Measurements from ENCODE around the gene OPN5. TPM values are rescaled to one million over a fixed set of nuclear protein-coding genes. Genes with fewer than 3 reads are reported as not detected.

Gene OPN5
- total RNA-seq, 1 donor from 2014 or later = not detected

DNA sequence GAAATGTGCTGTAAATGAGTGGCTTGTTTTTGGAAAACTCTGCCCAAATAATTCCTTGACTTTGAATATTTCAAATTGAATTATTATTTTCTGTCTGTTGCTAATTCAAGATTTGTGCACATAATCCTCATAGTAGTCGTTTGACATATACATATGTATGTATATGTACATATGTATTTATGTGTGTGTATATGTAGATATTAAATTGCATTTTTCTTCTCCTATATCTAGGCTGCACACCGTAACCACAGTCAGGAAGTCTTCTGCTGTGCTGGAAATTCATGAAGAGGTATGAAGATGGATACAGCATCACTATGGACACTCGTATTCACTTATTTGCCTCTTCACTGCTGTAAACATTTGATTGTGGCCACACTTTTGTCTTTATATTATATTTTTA, 29.6 kb downstream of the OPN5 start:
- ChIA-PET POLR2A (no interaction called here), CTCF (no interaction called here)
- TF ChIP-seq, protein P1, sequence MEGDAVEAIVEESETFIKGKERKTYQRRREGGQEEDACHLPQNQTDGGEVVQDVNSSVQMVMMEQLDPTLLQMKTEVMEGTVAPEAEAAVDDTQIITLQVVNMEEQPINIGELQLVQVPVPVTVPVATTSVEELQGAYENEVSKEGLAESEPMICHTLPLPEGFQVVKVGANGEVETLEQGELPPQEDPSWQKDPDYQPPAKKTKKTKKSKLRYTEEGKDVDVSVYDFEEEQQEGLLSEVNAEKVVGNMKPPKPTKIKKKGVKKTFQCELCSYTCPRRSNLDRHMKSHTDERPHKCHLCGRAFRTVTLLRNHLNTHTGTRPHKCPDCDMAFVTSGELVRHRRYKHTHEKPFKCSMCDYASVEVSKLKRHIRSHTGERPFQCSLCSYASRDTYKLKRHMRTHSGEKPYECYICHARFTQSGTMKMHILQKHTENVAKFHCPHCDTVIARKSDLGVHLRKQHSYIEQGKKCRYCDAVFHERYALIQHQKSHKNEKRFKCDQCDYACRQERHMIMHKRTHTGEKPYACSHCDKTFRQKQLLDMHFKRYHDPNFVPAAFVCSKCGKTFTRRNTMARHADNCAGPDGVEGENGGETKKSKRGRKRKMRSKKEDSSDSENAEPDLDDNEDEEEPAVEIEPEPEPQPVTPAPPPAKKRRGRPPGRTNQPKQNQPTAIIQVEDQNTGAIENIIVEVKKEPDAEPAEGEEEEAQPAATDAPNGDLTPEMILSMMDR (IDR thresholded peaks at IDR 0.05) = no peak
- H3K27me3 Mint-ChIP-seq = peaks cover 3% of the 10 kb centered on the region
- ATAC-seq (ENCODE audit: low read depth) (no peak), DNase-seq (no peak)
- intact Hi-C loops (cut with micrococcal nuclease) = no loop called here
- H3K27ac Mint-ChIP-seq = no peak overlapping the region
- H3K4me3 Mint-ChIP-seq = no peak overlapping the region
- no peaks in the 10 kb centered on the region for H3K4me1 Mint-ChIP-seq
- no peaks in the 10 kb centered on the region for H3K9me3 Mint-ChIP-seq
- no peaks in the 10 kb centered on the region for H3K36me3 Mint-ChIP-seq (ENCODE audit: low read depth)

DNA sequence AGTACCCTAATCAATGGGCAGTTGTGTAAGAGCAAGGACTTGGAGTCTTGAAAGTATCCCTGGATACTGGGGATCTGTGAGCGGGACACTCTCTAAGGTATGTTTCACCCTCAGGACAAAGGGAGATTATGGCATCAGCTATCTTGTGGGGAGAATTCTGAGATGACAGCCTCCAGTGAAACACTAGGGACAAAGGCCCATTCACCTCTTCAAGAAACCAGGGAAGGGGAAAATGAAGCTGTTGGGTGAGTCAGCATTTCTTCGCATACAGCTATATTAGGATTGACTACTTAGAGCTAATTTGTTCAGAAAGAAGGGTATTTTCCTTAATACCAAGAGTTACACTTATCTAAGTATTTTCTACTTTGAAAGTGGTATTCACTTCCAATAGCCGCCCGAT, 35.9 kb downstream of the OPN5 start:
- H3K27me3 Mint-ChIP-seq = peaks cover 10% of the 10 kb centered on the region
- H3K27ac Mint-ChIP-seq = no peak overlapping the region
- ChIA-PET POLR2A (no interaction called here), CTCF (no interaction called here)
- intact Hi-C loops (cut with micrococcal nuclease) = no loop called here
- DNase-seq = no peak
- no peaks in the 10 kb centered on the region for H3K36me3 Mint-ChIP-seq (ENCODE audit: low read depth)
- H3K4me3 Mint-ChIP-seq = no peak overlapping the region
- H3K4me1 Mint-ChIP-seq = no peaks in the 10 kb centered on the region
- no peaks in the 10 kb centered on the region for H3K9me3 Mint-ChIP-seq
- TF ChIP-seq, protein P1 (IDR thresholded peaks at IDR 0.05) = no peak
- no peak for ATAC-seq (ENCODE audit: low read depth)

DNA sequence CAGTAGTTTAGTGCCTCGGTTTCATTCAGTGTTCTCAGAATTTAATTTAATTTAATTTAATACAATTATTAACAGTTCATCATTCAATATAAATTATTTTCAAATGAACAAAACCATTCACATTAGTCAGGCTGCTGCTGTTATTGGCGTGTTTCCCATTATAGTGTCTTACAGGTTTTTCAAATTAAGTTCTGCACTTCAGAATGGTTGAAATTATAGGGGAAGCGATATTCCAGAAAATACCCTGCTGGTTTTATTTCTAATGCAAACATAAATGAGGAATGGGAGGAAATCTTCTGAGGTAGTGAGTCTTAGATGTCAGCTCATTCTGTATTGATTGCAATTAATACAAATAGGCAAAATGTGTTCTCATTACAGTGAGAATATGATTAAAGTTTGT, 37.6 kb downstream of the OPN5 start:
- H3K4me1 Mint-ChIP-seq = no peaks in the 10 kb centered on the region

DNA sequence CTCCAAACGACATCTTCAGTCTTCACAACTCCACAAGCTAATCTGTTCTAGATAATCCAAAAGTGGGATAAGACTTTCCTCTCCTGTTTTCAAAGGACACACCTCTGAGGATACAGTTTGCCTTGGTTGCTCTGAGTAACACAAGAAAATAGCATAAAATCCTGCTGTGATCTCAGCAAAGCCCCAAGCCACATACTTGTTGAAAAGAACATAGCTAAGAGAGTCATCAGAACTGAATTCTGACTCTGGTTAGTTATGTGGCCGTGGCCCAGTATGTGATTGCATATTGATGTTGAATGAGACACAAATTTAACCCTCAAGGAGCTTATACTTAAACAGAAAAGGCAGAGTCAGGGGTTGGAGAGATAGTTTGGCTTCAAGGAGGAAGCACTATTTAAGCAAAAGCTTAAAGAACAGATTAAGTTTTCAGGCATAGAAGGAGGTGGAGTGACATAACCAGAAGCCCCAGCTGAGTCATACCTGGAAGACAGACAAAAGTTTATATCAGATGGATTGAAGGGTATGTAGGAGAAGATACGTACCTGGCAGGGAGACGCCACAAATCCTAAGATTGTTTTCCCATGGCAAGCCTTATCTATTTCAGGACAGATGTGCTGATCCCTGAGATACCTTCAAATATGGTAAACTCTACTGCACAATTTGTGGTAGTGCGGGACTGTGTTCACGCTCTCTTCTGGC, 41.2 kb downstream of the OPN5 start:
- ChIA-PET CTCF (no interaction called here), POLR2A (no interaction called here)
- DNase-seq = no peak
- TF ChIP-seq, protein P1 (IDR thresholded peaks at IDR 0.05) = no peak
- H3K27ac Mint-ChIP-seq = no peak overlapping the region
- intact Hi-C loops (cut with micrococcal nuclease) = no loop called here
- peaks cover 9% of the 10 kb centered on the region for H3K27me3 Mint-ChIP-seq
- no peaks in the 10 kb centered on the region for H3K9me3 Mint-ChIP-seq
- H3K4me1 Mint-ChIP-seq = no peaks in the 10 kb centered on the region
- no peaks in the 10 kb centered on the region for H3K36me3 Mint-ChIP-seq (ENCODE audit: low read depth)
- H3K4me3 Mint-ChIP-seq = no peak overlapping the region
- no peak for ATAC-seq (ENCODE audit: low read depth)

More for the DNA sequence above, 37.6 kb downstream of the OPN5 start:
- H3K9me3 Mint-ChIP-seq = no peaks in the 10 kb centered on the region
- no peak for DNase-seq
- CTCF ChIA-PET = no interaction called here
- TF ChIP-seq, protein P1 (IDR thresholded peaks at IDR 0.05) = no peak
- intact Hi-C loops (cut with micrococcal nuclease) = no loop called here
- peaks cover 12% of the 10 kb centered on the region for H3K27me3 Mint-ChIP-seq
- H3K27ac Mint-ChIP-seq = no peak overlapping the region
- H3K36me3 Mint-ChIP-seq (ENCODE audit: low read depth) = no peaks in the 10 kb centered on the region
- no peak overlapping the region for H3K4me3 Mint-ChIP-seq
- ATAC-seq (ENCODE audit: low read depth) = no peak
- POLR2A ChIA-PET = no interaction called here

DNA sequence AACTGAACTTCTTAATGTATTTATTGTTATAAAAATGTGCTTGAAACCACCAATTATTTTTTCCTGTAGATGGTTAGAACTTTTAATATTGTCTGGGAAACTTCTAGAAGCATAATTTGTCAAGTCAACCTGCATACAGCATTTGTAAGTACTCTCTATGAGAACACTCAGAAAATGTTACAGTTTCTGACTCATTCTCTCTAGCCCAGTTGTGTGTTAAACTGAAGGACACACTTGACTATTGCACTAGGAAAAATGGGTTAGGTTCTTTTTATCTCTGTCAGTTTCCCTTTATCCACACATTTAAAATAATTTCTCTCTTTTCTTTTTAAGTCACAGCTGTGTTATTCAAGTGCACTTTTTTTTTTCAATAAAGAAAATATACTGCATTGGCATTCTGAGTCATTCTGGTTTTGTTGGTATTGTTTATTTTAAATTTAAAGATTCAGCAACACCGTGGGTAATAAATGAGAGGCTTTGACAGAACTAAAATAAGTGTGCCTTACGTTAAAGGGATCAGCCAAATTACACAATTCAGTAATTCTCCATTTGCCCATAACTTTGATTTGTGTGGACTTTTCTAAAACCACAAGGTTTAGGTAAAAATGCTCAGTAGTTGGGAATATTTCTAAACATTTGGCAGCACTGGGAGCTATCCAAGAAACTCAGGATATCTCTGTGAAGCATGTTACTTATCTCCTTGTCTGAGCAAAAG, 50.7 kb downstream of the OPN5 start:
- DNase-seq (no peak), ATAC-seq (ENCODE audit: low read depth) (no peak)
- TF ChIP-seq, protein P1 (IDR thresholded peaks at IDR 0.05) = no peak
- intact Hi-C loops (cut with micrococcal nuclease) = no loop called here
- Mint-ChIP-seq H3K4me3 (no peak overlapping the region), H3K27ac (no peak overlapping the region), H3K9me3 (no peaks in the 10 kb centered on the region), H3K36me3 (ENCODE audit: low read depth) (no peaks in the 10 kb centered on the region), H3K4me1 (no peaks in the 10 kb centered on the region), H3K27me3 (no peaks in the 10 kb centered on the region)
- CTCF ChIA-PET = no interaction called here
- POLR2A ChIA-PET = no interaction called here

All from activated B cell treated with CpG ODN at 0.5 μM for 24 hours (primary cell).